ENCODE data around the gene GAL. TPM values are rescaled to one million over a fixed set of nuclear protein-coding genes. Genes with fewer than 3 reads are reported as not detected.

Gene GAL
- total and polyA plus RNA-seq, 2 experiments from 2014 or later = 80.9 to 691 TPM

DNA sequence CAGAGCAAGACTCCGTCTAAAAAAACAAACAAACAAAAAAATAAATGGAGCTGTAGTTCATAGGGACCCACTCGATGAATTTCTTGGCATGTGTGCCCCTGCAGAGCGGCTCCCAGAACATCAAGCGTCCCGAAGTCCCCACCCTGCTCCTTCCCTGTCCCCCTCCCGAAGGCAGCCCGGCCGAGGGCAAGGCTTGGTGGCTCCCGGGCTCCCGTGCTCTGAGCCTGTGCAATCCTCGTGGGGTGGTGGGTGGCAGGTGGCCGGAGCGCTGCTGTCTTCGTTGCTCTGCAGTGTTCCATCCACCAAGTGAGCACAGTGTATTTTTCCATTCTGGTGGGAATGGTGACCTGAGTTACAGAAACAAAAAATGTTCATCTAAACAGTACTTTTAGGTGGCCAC, 33.5 kb upstream of the GAL start:
- H3K79me2 ChIP-seq (replicated peaks; ENCODE audit: insufficient read depth) = no peaks in the 10 kb centered on the region
- no peak overlapping the region for H3K4me2 ChIP-seq
- H3K9me2 ChIP-seq (ENCODE audit: insufficient read depth) = no peaks in the 10 kb centered on the region
- no peak for DNase-seq (ENCODE audit: low spot score)
- Mint-ChIP-seq H3K9me3 (peaks cover 34% of the 10 kb centered on the region), H3K27me3 (ENCODE audit: insufficient read depth, low read depth, poor library complexity) (peaks cover 12% of the 10 kb centered on the region), H3K4me1 (no peaks in the 10 kb centered on the region), H3K4me3 (no peak overlapping the region), H3K36me3 (ENCODE audit: low read depth) (peaks cover 16% of the 10 kb centered on the region), H3K27ac (no peak overlapping the region)
- H3K4me3 ChIP-seq = no peak overlapping the region
- no peaks in the 10 kb centered on the region; the same call in 1 of the 2 replicates for H3K4me1 ChIP-seq (ENCODE audit: insufficient read depth)
- no peak overlapping the region for H3K27ac ChIP-seq (ENCODE audit: low read depth)
- no peak for ATAC-seq
- no peaks in the 10 kb centered on the region for H3K36me3 ChIP-seq (ENCODE audit: insufficient read depth)
- peak overlapping the region; percentile 52; the same call in 1 of the 2 replicates for H2AFZ ChIP-seq
- H4K20me1 ChIP-seq (replicated peaks; ENCODE audit: insufficient read depth) = no peaks in the 10 kb centered on the region
- H3K27me3 ChIP-seq (ENCODE audit: insufficient read depth) = no peaks in the 10 kb centered on the region
- TF ChIP-seq EZH2 (IDR thresholded peaks at IDR 0.05; ENCODE audit: low read depth, unreplicated experiment) = no peak
- no peak for TF ChIP-seq EZH2phosphoT487 (IDR thresholded peaks at IDR 0.05; ENCODE audit: unreplicated experiment)
- TF ChIP-seq, protein P1, sequence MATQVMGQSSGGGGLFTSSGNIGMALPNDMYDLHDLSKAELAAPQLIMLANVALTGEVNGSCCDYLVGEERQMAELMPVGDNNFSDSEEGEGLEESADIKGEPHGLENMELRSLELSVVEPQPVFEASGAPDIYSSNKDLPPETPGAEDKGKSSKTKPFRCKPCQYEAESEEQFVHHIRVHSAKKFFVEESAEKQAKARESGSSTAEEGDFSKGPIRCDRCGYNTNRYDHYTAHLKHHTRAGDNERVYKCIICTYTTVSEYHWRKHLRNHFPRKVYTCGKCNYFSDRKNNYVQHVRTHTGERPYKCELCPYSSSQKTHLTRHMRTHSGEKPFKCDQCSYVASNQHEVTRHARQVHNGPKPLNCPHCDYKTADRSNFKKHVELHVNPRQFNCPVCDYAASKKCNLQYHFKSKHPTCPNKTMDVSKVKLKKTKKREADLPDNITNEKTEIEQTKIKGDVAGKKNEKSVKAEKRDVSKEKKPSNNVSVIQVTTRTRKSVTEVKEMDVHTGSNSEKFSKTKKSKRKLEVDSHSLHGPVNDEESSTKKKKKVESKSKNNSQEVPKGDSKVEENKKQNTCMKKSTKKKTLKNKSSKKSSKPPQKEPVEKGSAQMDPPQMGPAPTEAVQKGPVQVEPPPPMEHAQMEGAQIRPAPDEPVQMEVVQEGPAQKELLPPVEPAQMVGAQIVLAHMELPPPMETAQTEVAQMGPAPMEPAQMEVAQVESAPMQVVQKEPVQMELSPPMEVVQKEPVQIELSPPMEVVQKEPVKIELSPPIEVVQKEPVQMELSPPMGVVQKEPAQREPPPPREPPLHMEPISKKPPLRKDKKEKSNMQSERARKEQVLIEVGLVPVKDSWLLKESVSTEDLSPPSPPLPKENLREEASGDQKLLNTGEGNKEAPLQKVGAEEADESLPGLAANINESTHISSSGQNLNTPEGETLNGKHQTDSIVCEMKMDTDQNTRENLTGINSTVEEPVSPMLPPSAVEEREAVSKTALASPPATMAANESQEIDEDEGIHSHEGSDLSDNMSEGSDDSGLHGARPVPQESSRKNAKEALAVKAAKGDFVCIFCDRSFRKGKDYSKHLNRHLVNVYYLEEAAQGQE (IDR thresholded peaks at IDR 0.05; ENCODE audit: unreplicated experiment) = no peak
- TF ChIP-seq, protein P2, sequence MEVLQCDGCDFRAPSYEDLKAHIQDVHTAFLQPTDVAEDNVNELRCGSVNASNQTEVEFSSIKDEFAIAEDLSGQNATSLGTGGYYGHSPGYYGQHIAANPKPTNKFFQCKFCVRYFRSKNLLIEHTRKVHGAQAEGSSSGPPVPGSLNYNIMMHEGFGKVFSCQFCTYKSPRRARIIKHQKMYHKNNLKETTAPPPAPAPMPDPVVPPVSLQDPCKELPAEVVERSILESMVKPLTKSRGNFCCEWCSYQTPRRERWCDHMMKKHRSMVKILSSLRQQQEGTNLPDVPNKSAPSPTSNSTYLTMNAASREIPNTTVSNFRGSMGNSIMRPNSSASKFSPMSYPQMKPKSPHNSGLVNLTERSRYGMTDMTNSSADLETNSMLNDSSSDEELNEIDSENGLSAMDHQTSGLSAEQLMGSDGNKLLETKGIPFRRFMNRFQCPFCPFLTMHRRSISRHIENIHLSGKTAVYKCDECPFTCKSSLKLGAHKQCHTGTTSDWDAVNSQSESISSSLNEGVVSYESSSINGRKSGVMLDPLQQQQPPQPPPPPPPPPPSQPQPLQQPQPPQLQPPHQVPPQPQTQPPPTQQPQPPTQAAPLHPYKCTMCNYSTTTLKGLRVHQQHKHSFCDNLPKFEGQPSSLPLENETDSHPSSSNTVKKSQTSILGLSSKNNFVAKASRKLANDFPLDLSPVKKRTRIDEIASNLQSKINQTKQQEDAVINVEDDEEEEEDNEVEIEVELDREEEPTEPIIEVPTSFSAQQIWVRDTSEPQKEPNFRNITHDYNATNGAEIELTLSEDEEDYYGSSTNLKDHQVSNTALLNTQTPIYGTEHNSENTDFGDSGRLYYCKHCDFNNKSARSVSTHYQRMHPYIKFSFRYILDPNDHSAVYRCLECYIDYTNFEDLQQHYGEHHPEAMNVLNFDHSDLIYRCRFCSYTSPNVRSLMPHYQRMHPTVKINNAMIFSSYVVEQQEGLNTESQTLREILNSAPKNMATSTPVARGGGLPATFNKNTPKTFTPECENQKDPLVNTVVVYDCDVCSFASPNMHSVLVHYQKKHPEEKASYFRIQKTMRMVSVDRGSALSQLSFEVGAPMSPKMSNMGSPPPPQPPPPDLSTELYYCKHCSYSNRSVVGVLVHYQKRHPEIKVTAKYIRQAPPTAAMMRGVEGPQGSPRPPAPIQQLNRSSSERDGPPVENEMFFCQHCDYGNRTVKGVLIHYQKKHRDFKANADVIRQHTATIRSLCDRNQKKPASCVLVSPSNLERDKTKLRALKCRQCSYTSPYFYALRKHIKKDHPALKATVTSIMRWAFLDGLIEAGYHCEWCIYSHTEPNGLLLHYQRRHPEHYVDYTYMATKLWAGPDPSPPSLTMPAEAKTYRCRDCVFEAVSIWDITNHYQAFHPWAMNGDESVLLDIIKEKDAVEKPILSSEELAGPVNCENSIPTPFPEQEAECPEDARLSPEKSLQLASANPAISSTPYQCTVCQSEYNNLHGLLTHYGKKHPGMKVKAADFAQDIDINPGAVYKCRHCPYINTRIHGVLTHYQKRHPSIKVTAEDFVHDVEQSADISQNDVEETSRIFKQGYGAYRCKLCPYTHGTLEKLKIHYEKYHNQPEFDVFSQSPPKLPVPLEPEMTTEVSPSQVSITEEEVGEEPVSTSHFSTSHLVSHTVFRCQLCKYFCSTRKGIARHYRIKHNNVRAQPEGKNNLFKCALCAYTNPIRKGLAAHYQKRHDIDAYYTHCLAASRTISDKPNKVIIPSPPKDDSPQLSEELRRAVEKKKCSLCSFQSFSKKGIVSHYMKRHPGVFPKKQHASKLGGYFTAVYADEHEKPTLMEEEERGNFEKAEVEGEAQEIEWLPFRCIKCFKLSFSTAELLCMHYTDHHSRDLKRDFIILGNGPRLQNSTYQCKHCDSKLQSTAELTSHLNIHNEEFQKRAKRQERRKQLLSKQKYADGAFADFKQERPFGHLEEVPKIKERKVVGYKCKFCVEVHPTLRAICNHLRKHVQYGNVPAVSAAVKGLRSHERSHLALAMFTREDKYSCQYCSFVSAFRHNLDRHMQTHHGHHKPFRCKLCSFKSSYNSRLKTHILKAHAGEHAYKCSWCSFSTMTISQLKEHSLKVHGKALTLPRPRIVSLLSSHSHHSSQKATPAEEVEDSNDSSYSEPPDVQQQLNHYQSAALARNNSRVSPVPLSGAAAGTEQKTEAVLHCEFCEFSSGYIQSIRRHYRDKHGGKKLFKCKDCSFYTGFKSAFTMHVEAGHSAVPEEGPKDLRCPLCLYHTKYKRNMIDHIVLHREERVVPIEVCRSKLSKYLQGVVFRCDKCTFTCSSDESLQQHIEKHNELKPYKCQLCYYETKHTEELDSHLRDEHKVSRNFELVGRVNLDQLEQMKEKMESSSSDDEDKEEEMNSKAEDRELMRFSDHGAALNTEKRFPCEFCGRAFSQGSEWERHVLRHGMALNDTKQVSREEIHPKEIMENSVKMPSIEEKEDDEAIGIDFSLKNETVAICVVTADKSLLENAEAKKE (CRISPR knock-in tag; IDR thresholded peaks at IDR 0.05) = no peak
- no peak for TF ChIP-seq CREB1 (CRISPR knock-in tag; IDR thresholded peaks at IDR 0.05; ENCODE audit: low read depth)
- TF ChIP-seq POLR2AphosphoS5 (IDR thresholded peaks at IDR 0.05; ENCODE audit: low read depth) = no peak
- no peak for TF ChIP-seq STAT1 (IDR thresholded peaks at IDR 0.05; ENCODE audit: unreplicated experiment)
- no peak for TF ChIP-seq NANOG (IDR thresholded peaks at IDR 0.05; ENCODE audit: borderline replicate concordance)
- no peak for TF ChIP-seq ZNF114 (CRISPR knock-in tag; IDR thresholded peaks at IDR 0.05)
- TF ChIP-seq, protein P3, sequence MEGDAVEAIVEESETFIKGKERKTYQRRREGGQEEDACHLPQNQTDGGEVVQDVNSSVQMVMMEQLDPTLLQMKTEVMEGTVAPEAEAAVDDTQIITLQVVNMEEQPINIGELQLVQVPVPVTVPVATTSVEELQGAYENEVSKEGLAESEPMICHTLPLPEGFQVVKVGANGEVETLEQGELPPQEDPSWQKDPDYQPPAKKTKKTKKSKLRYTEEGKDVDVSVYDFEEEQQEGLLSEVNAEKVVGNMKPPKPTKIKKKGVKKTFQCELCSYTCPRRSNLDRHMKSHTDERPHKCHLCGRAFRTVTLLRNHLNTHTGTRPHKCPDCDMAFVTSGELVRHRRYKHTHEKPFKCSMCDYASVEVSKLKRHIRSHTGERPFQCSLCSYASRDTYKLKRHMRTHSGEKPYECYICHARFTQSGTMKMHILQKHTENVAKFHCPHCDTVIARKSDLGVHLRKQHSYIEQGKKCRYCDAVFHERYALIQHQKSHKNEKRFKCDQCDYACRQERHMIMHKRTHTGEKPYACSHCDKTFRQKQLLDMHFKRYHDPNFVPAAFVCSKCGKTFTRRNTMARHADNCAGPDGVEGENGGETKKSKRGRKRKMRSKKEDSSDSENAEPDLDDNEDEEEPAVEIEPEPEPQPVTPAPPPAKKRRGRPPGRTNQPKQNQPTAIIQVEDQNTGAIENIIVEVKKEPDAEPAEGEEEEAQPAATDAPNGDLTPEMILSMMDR (conservative IDR thresholded peaks at IDR 0.05; ENCODE audit: low read depth in 2 of 2) = no peak
- TF ChIP-seq, protein P4, sequence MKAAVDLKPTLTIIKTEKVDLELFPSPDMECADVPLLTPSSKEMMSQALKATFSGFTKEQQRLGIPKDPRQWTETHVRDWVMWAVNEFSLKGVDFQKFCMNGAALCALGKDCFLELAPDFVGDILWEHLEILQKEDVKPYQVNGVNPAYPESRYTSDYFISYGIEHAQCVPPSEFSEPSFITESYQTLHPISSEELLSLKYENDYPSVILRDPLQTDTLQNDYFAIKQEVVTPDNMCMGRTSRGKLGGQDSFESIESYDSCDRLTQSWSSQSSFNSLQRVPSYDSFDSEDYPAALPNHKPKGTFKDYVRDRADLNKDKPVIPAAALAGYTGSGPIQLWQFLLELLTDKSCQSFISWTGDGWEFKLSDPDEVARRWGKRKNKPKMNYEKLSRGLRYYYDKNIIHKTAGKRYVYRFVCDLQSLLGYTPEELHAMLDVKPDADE (IDR thresholded peaks at IDR 0.05) = no peak
- no peak for TF ChIP-seq JUNB (IDR thresholded peaks at IDR 0.05; ENCODE audit: unreplicated experiment)
- no peak for TF ChIP-seq ZNF331 (CRISPR knock-in tag; IDR thresholded peaks at IDR 0.05; ENCODE audit: low read depth)
- no peaks in the 10 kb centered on the region for H3F3A ChIP-seq (replicated peaks; ENCODE audit: low read depth)

Data from GM23338 (cell line).